ENCODE measurements around the gene CEP44.
"Not testable (repeated sequence)": the region's sequence is repeated elsewhere in the genome, so short reads cannot be mapped to it uniquely, and the experiment has no call there.

CEP44 gene

GRCh38 chr4:174283507-174284471 lies at the start of gene CEP44, which contains the start of gene FBXO8:
TSS of gene CEP44 (plus strand) at chr4:174283911. CDS start at chr4:174299122, 15,211 bp downstream.
TSS of gene FBXO8 (minus strand) at chr4:174283667. CDS start at chr4:174263092, 20,575 bp downstream.
- DNase-seq (ENCODE audit: low read depth in 2 of 2), result peak; percentile 21 to 24

DNA sequence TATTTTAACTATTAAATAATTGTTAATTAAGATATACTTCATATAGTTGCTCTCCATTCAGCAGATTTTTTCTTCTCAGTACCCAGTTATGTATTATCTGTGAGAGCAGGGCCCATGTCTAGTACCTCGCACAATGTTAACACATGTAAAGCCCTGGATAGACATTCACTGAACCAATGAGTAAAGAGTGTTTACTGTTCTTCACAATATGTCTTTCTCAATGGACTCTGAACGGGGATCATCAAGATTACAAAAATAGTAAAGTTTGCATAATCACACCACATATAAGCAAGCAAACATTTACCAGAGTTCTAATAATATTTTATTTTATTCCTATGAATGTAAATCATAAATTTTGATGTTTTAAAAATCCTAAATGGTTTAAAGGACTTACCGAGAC lies 47.4 kb upstream of the CEP44 start:
- DNase-seq (ENCODE audit: low read depth in 2 of 2), result no peak

- no peak for DNase-seq (ENCODE audit: low read depth in 2 of 2)
These were observed 42.5 kb upstream of the CEP44 start for GRCh38 chr4:174241162-174241561.

GRCh38 chr4:174244441-174244840 lies 39.3 kb upstream of the CEP44 start:
- no peak for DNase-seq (ENCODE audit: low read depth in 2 of 2)

DNA sequence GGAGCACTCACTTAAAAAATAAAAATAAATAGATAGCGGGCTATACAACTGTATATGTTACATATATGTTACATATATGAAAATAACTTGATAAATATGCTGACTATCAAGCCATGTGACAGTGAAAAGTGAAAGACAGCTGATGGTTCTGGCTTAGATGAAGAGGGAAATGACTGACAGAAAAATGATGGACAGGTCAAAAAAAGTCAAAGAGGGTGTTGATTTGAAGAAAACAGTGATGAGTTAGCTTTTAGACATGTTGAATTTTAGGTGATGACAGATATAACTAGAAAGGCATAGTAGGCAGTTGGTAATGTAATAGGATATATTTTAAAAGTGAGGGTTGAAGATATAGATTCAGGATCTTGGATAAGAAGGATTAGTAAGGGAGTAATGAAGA lies 38.0 kb upstream of the CEP44 start:
- DNase-seq (ENCODE audit: low read depth in 2 of 2), result no peak

- DNase-seq (ENCODE audit: low read depth in 2 of 2), result no peak
These were observed 35.3 kb upstream of the CEP44 start for GRCh38 chr4:174248407-174248806.

DNA sequence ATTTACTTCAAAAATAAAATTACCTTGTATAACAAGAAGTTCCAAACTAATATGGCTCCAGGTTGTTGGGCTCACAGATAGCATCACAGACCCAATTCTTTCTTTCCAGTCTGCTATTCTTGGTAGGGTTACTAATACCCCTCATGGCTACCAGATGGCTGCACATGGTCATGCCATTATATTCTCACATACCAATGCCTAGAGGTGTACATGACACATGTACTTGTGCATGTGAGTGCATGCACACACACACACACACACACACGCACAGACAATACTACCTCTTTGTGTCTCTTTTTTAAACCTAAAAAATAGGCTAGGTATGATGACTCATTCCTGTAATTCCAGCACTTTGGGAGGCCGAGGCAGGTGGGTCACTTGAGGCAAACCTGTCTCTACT lies 31.3 kb upstream of the CEP44 start:
- DNase-seq (ENCODE audit: low read depth in 2 of 2), result no peak

DNA sequence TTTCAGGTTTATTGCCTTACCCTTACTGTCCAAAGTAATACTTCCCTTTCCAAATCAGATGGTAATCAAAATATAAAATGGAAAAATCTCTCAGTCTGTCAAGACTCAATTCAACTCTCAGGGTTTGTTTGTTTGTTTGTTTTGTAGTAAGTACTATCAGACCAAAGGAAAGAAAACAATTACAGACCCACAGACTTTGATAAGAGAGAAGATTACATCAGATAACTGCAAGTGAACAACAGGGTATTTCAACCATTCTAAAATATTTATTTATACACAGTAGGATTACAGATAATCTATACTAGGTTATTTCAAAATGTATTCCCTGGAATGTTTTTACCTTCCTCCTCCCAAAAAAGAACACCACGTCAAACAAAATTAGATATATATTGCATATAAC lies 29.1 kb upstream of the CEP44 start:
- DNase-seq (ENCODE audit: low read depth in 2 of 2), result no peak

GRCh38 chr4:174255374-174255773 lies 28.3 kb upstream of the CEP44 start:
- DNase-seq (ENCODE audit: low read depth in 2 of 2), result no peak

- DNase-seq (ENCODE audit: low read depth in 2 of 2), result no peak
These were observed 27.9 kb upstream of the CEP44 start for GRCh38 chr4:174255786-174256185.

GRCh38 chr4:174256277-174256713 lies 27.4 kb upstream of the CEP44 start:
- DNase-seq (ENCODE audit: low read depth in 2 of 2), result no peak

GRCh38 chr4:174259580-174259979 lies 24.1 kb upstream of the CEP44 start:
- DNase-seq (ENCODE audit: low read depth in 2 of 2), result no peak

- DNase-seq (ENCODE audit: low read depth in 2 of 2), result no peak
These were observed 23.6 kb upstream of the CEP44 start for GRCh38 chr4:174260099-174260498.

- DNase-seq (ENCODE audit: low read depth in 2 of 2), result not testable (repeated sequence)
These were observed 22.3 kb upstream of the CEP44 start for GRCh38 chr4:174261432-174261831.

DNA sequence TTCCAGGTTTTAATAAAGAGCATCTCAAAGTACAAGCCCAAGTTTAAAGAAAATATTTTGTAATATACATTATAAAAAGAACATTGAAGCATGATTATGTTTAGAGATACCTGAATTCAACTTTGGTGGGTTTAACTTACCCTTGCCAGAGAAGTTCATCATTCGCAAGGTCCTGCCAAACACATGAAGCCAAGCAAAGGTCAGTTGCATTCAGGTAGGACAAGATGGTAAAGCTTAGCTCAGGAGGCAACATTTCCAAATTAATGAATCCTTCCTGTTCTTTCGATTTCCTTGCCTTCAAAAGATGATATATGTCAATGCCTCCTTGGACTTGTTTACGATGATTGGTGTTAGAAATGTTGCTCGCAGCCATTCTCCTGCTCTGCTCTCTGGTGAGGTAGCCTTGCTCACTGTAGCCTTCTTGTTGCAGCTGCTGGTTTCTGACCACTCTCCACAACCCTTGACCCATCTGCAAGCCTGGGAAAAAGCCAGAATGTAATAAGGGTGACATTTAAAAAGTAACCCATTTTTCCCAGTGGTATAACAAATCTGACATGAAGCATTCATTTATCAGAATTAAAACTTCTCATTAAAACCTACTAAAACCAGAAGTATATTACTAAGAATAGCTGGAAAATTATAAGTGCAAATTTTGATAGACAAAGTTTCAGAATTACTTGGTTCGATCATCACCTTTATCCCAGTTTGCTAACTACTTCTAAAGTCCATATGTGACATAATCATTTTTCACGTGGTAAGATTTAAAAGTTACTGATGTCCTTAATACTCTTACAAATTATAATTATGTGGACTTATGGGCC lies 20.9 kb upstream of the CEP44 start:
- DNase-seq (ENCODE audit: low read depth in 2 of 2), result no peak

- DNase-seq (ENCODE audit: low read depth in 2 of 2), result no peak
These were observed 20.3 kb upstream of the CEP44 start for GRCh38 chr4:174263445-174263736.

GRCh38 chr4:174265916-174266315 lies 17.8 kb upstream of the CEP44 start:
- no peak for DNase-seq (ENCODE audit: low read depth in 2 of 2)

DNA sequence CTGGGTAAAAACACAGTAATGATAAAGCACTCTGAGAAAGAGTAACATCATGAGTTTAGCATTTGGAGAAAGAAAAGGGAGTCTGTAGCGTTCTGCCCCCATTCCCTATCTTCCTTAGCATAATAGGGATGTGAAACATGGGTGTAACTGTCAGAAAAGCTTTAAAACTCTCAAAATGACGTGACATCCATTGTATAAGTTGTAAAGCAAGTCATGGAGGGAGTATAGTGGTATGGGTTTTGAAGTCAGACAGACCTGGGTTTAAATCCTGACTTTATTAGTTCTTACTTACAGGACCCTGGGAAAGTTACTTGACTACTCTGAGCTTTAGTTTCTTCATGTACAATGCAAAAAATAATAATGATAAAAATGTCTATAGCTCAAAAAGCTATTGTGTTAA lies 17.3 kb upstream of the CEP44 start:
- no peak for DNase-seq (ENCODE audit: low read depth in 2 of 2)

DNA sequence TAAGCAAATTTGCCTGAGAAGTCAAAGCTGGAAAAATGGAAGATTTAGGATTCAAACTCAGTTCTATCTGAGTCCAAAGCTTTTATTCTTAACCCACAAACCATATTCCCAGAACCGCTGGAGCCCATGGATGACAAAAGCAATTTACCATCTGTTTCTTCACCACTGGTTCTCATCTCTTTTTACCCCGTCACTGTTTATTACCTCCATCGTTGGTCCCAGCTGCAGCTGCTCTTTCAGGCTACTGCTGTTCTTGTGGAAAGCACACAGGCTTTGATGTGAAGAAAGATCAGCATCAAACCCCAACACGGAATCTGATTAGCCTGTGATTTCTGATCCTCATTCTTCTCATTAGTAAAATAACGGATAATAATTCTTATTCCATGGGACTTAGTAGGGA lies 9.8 kb upstream of the CEP44 start:
- DNase-seq (ENCODE audit: low read depth in 2 of 2), result no peak

DNA sequence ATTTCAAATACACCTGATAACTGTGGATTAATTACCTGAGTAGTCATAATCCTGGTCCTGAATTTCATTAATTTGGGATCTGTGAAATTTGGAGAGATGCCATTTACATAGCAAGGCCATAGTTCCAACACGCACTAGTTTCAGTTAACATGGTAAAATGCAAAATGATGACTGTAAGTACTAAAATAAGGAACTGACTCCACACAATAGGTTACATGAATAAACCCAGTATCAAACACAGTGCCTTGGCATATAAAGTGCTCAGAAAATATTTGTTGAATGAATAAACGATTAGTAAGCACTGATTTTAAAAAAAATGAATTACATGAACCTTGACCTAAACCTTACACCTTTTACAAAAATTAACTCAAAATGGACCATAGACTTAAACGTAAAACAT lies 9.3 kb upstream of the CEP44 start:
- DNase-seq (ENCODE audit: low read depth in 2 of 2), result no peak

DNA sequence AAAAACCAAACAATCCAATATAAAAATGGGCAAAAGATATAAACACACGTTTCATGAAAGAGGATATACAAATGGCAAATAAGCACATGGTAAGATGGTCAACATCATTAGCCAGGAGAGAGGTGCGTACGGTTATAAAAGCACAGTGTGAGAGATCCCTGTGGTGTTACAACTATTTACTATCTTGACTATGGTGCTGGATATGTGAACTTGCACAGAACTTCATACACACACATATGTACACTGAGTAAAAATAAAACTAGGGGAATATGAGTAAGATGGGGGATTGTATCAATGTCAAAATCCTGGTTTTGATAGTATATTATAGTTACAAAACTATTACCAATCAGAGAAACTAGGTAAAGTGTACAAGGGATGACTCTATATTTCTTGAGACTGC lies 8.6 kb upstream of the CEP44 start:
- DNase-seq (ENCODE audit: low read depth in 2 of 2), result no peak

GRCh38 chr4:174277433-174277832 lies 6.3 kb upstream of the CEP44 start:
- no peak for DNase-seq (ENCODE audit: low read depth in 2 of 2)

GRCh38 chr4:174278467-174278866 lies 5.2 kb upstream of the CEP44 start:
- no peak for DNase-seq (ENCODE audit: low read depth in 2 of 2)
